CD1c-positive myeloid dendritic cell (primary cell): ENCODE results near the gene TBC1D14.
"Not testable (repeated sequence)": the region's sequence is repeated elsewhere in the genome, so short reads cannot be mapped to it uniquely, and the experiment has no call there.

Experiments used
- DNase-seq: peaks from one replicate; pipeline ENCODE4 v3.0.0-alpha.2; 2016; ENCODE audit errors: extremely low spot score

TBC1D14 gene

DNA sequence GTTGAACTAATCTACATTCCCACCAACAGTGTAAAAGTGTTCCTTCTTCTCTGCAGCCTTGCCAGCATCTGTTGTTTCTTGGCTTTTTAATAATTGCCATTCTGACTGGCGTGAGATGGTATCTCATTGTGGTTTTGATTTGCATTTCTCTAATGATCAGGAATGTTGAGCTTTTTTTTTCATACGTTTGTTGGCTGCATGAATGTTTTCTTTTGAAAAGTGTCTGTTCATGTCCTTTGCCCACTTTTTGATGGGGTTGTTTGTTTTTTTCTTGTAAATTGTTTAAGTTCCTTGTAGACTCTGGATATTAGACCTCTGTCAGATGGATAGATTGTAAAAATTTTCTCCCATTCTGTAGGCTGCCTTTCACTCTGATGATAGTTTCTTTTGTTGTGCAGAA, 170.3 kb downstream of the TBC1D14 start:
- DNase-seq = not testable (repeated sequence)
